C4-2B (cell line): Measurements from ENCODE around the gene CLDN18.

ENCODE experiments used
- H3K27ac ChIP-seq: fragments of 450-650 bp; 2 replicates; pipeline ENCODE4 v1.5.1; 2017
- ZFX ChIP-seq: fragments of 450-650 bp; IDR thresholded peaks from 2 replicates; pipeline ENCODE4 v1.6.1; 2017
- TF ChIP-seq, protein P1 (sequence below): fragments of 450-650 bp; conservative IDR thresholded peaks from 2 replicates; pipeline ENCODE4 v1.5.1; 2017; ENCODE audit warnings: mild to moderate bottlenecking

Gene CLDN18

DNA sequence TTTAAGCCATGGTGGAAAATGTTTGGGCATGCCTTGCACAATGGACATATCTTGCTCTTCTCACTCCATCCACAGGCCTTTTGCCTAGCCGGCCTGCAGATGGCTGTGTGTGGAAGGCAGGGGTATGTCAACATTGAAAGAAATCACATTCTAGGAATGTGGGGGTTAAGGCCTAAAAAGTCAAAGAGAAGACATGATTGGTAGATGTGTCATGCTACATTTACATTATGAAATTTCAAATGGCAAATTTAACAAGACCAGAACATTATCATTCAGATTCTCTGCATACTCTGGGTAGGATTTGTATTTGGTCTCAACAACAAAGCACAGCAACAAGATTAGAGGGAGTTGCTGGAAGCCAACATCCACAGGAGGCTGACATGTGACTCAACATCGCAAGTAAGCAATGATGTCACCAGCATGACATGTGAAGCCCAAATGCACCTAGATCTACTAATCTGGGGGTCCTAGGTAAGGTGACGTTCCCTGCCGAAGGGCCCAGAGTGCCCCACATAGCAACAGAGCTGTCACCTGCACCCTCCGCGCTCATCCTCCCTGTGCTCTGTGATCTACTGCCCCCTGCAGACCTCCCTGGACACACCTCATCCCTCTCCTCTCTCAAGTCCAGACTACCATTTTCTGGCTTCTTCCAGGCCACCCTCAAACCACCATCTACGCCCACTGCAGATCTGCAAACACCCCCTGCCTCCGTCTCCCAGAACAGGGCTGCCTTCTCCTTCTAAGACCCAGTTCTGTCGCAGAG is 39.4 kb downstream of the CLDN18 start:
- TF ChIP-seq, protein P1, sequence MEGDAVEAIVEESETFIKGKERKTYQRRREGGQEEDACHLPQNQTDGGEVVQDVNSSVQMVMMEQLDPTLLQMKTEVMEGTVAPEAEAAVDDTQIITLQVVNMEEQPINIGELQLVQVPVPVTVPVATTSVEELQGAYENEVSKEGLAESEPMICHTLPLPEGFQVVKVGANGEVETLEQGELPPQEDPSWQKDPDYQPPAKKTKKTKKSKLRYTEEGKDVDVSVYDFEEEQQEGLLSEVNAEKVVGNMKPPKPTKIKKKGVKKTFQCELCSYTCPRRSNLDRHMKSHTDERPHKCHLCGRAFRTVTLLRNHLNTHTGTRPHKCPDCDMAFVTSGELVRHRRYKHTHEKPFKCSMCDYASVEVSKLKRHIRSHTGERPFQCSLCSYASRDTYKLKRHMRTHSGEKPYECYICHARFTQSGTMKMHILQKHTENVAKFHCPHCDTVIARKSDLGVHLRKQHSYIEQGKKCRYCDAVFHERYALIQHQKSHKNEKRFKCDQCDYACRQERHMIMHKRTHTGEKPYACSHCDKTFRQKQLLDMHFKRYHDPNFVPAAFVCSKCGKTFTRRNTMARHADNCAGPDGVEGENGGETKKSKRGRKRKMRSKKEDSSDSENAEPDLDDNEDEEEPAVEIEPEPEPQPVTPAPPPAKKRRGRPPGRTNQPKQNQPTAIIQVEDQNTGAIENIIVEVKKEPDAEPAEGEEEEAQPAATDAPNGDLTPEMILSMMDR: peak; percentile 15
- no peak for TF ChIP-seq ZFX
- H3K27ac ChIP-seq: no peak overlapping the region

- TF ChIP-seq, protein P1: peak; percentile 94
- TF ChIP-seq ZFX: no peak
- no peak overlapping the region for H3K27ac ChIP-seq
Observed at GRCh38 chr3:138051947-138052802, 42.2 kb downstream of the CLDN18 start.

GRCh38 chr3:138054057-138054456 is 44.1 kb downstream of the CLDN18 start:
- H3K27ac ChIP-seq: no peak overlapping the region
- TF ChIP-seq, protein P1: no peak
- no peak for TF ChIP-seq ZFX

GRCh38 chr3:138057384-138057783 is 47.4 kb downstream of the CLDN18 start:
- no peak overlapping the region for H3K27ac ChIP-seq
- no peak for TF ChIP-seq ZFX
- TF ChIP-seq, protein P1: no peak

DNA sequence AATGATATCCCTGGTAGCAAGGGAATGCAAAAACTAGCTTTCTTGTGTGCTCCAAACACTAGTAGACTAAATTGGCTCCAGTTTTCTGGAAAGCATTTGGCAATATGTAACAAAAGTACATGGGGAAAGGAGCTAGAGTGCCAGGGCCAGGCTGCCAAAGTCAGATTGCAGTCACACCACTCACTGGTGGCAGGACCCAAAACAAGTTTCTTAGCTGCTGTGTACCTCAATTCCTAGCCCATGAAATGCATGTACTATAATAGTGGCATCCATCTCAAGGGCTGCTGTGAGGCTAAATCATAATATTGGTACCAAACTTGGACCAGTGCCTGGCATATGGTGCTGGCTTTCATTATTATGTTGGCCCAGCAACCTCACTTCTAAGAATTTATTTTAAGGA is 49.3 kb downstream of the CLDN18 start:
- H3K27ac ChIP-seq: no peak overlapping the region
- TF ChIP-seq, protein P1: no peak
- TF ChIP-seq ZFX: no peak

- no peak for TF ChIP-seq ZFX
- TF ChIP-seq, protein P1: no peak
- no peak overlapping the region for H3K27ac ChIP-seq
Observed at GRCh38 chr3:138060792-138061191, 50.8 kb downstream of the CLDN18 start.

DNA sequence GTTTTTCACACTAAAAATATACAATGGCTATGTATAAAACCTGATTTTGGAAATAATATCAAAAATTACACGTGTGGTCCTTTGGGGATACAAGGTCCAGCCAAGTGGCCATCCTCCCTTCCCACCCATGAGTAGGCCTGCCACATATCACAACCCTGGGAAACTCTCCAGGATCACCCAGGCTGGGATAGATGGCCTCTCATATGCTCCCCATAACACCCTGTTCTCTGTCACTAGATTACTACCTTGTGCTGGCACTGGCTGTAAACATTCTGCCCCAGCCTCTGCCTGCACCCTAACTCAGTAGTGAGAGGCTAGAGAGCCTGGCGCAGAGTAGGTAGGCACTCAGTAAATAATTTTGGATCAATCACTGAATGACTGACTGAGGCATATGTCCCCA is 52.1 kb downstream of the CLDN18 start:
- H3K27ac ChIP-seq: no peak overlapping the region
- TF ChIP-seq, protein P1: no peak
- TF ChIP-seq ZFX: no peak
